HG02610 (cell line): ENCODE results near the gene HCRTR1.

ENCODE experiments used
- ATAC-seq: cut with Tn5 transposase; IDR thresholded peaks from one replicate; pipeline ENCODE4 v1.9.1; 2021; ENCODE audit warnings: mild to moderate bottlenecking, moderate library complexity; ENCODE audit not compliant: unreplicated experiment

The HCRTR1 gene

DNA sequence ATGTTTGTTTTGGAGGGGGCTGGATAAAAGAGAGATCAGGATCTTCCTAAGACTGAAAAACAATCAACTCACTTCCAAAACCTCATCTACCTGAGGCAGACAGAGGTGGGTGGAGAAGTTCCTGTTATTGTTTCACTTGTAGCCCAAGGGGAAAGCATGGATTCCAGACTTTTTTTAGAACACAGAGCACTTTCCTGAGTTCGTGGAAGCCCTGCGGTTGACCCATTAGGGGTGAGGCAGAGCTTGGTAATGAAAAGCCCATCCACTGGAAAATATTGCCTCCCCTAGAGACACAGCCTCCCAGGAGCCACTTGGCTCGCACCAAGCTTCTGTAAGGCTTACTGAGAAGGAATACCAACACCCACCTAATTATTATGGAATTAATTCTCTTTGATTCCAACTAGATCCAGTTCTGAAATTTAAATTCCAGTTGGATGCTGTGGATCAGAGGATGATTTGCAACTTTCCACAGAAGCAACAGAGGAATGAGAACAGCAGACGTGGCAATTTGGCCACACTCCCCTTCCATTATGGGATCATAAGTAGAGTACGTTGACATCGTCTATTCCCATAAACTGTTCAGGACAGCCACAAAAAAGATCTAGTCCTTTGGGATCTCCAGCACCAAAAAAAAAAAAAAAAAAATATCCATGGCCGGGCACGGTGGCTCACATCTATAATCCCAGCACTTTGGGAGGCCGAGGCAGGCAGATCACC lies 31.3 kb downstream of the HCRTR1 start:
- no peak for ATAC-seq

GRCh38 chr1:31650161-31651088 lies 32.9 kb downstream of the HCRTR1 start:
- ATAC-seq = no peak

GRCh38 chr1:31651089-31651420 lies 33.6 kb downstream of the HCRTR1 start:
- no peak for ATAC-seq

DNA sequence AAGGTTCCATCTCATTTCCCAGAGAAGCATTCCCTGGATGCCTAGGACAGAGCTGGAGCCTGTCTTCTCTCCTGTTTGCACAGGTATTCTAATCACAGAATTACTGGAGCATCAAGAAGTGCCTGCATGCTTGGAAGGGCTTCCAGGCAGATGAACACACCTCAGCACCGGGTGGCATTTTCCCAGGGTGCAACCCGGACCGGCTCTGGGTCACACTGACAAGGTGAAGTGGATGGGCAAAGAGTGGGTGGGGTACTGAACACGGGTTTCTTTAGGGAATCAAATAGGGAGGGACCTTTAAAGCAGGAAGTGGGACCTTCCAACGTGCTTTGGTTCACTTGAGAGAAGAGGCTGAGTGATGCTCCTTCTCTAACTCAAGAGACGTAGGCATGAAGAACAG lies 34.3 kb downstream of the HCRTR1 start:
- ATAC-seq = no peak

DNA sequence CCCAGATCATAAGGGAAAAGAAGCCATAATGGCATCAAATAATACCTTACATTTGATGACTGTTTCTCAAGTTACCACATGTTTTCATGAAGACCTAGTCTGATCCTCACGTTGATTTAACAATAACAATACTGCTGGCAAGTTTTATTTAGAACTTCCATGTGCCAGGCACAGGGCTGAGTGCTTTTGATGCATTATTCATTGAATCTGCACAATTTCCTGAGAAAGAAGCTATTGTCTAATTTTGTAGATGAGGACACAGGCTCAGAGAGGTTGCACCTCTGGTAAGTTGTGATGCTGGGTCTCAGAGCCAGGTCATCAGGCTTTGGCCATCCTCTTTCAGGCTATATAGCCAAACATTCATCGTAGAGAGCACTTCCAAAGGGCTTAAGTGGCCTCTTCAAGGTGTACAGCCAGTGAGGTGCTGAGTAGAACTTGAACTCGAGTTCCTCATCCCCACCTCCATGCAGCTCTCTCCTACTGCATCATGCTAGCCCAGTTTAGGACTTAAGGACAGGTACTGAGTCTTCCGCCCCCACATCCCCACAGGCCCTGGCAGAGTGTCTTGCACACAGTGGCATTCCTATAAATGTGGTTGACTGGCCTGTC lies 35.5 kb downstream of the HCRTR1 start:
- no peak for ATAC-seq

DNA sequence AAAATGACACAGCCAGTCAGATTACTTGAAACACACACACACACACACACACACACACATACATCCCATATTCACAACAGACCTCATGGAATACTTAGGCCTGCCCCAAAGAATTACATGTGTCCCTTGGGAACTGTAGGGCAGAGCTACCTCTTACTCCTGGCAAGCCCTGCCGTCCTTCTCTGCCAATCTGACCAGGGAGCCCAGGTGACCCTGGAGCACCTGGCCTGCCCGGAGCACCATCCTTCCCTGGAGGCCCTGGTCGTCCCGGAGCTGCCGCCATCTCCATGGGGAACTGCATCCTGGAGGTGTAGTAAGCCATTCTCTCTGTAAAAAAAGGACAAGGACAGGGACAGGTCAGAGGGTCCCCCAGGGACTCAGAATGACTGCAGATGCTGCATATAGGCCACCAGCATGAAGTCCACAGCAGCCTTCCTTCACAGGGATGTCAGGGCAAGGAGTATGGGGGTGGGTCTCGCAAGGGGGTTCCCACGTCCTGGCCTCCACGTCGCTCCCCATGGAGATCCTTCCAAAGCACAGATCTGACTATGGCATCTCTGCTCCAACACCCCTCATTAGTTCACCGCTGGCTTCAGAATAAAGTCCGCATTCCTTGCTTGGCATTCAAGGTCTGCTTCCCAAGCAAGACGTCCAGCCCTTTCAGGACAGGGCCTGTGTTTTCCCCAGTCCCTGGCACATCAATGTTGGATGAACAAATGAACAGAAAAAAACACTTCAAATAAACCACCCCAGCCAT lies 36.4 kb downstream of the HCRTR1 start:
- ATAC-seq = no peak

DNA sequence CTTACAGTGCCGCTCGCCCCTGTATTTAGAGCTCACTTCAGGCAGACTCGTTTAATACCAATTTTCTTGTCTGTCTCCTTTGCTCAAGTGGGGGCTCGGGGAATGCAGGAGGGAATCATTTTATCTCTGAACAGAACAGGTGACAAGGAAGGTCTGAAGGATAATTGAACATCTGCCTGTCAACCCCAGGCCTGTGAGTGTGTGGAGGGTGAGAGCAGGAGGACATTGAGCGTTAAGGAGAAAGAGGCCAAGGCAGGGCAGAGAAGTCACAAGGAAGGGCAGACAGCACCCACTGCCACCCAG lies 36.9 kb downstream of the HCRTR1 start:
- ATAC-seq = no peak

DNA sequence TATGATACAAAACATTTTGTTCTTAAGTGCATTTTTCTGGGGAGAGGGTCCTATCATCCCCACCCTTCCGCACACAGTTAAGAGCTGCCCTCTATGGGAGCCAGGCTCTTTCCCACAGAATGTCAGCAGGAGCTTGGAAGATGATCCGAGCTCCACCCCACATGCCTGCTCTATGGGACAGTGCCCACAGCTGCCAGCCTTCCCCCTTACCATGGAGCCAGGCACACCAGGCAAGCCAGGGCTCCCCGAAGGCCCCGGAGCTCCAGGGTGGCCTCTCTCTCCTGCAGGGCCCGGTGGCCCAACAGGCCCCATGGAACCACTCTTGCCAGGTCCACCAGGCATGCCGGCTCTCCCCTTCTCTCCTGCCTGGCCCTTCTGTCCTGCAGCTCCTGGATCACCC lies 37.6 kb downstream of the HCRTR1 start:
- ATAC-seq = no peak

DNA sequence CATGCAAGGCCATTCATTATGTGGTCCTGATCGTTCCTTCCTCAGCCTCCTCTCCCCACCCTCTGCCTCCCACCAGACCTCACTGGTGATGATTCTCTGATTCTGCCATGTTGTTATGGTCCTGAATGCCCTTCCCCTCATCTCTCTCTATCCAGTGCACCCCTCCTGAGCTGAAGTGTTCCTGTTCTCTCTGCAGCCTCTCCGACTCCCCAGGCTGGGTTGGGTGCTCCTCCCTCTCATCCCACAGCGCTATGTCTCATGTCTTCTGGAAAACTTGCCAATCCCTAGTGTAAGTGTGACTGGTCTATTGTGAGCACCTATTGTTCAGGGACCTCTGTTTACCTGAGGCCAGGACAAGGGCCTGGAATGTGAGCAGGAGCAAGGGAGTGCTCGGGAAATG lies 38.3 kb downstream of the HCRTR1 start:
- no peak for ATAC-seq

- ATAC-seq = no peak
These were observed 39.7 kb downstream of the HCRTR1 start for GRCh38 chr1:31657020-31657804.

DNA sequence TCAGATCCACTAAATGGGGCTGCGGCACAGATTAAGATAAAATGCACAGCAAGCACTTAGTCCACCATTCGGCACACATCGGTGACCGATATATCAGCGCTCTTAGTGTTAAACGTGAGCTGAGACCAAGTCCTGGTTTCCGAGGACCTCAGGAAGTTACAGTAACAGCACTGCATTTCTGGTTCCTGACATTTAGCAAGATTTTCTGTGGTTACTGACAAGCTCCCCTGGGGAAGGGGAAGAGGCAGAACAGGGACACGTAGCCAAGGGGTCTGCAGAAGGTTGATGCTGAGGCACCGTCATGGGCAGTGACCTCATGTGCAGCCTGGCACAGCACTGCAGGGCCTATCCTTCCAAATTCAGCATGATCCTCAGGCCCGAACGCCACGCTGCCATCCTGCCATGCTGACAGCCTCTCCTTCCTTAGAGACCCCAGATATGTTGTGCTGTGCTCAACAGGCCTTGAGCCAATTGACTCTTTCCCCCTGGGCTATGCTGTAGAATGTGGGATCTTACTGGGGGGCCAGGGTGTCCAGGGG lies 40.6 kb downstream of the HCRTR1 start:
- no peak for ATAC-seq

DNA sequence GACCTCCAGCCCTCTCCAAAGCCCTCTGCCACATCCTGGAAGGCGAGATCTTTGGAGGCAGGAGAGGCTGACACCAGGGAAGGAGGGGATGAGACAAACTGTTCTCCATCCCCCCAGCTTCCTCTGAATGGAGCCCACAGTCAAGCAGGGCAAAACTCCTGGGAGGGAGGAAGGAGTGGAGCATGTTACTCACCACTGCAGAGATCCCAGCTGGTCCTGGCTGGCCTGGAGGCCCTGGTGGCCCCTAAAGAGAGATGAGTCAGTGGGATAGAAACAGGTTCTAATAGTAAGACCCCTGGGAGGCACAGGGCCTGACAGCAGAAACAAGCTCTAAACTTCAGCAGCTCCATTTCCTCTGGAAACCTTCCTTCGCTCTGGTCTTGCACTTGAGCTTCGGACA lies 41.2 kb downstream of the HCRTR1 start:
- ATAC-seq = no peak

- no peak for ATAC-seq
These were observed 42.4 kb downstream of the HCRTR1 start for GRCh38 chr1:31659889-31660288.

- ATAC-seq = no peak
These were observed 43.5 kb downstream of the HCRTR1 start for GRCh38 chr1:31660871-31661455.

DNA sequence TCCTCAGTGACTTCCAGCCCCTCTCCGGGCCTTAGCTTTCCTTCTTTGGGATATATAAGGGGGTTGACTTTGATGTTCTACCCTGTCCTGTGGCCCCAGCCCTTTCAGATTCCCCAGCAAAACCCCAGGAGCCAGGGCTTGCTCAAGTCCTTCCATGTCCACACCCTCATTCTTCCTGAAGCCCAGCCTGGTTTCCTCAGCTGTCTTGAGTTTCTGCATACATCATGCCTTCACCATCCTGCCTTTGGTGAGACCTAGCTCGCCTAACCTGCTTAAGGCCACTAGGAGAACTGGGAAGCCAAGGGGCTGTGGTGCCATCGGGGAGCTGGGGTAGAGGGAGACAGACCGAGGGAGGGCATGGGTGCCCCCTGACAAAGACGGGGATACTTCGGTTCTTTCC lies 44.4 kb downstream of the HCRTR1 start:
- no peak for ATAC-seq

- no peak for ATAC-seq
These were observed 45.0 kb downstream of the HCRTR1 start for GRCh38 chr1:31662463-31662862.

GRCh38 chr1:31663622-31664452 lies 46.3 kb downstream of the HCRTR1 start:
- no peak for ATAC-seq

DNA sequence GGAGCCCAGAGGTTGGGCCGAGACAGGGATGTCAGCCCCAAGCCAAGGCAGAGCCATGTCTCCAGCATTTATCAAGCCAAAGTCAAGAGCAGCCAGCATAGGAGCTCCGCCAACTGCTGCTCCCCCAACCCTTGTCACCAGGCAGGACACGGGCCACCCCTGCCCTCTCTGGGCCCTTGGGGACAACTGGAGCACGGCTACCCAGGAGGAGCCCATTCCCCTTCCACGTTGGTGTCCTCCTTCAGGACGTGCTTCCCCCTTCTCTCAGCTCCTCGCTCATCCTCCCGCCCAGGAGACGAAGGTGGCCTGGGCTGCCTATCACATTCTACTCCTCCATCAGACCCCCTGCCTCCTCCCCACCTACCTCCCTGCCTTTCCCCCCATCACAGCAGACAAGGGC lies 47.0 kb downstream of the HCRTR1 start:
- no peak for ATAC-seq

- no peak for ATAC-seq
These were observed 47.9 kb downstream of the HCRTR1 start for GRCh38 chr1:31665234-31665878.
